Colonic mucosa (tissue), 4 donors: ENCODE data around the gene MTOR. TPM values are rescaled to one million over a fixed set of nuclear protein-coding genes. Genes with fewer than 3 reads are reported as not detected.

Experiments used
- DNase-seq: peaks from one replicate; pipeline ENCODE4 v3.0.0-alpha.2; 2020
- H3K27ac ChIP-seq: fragments of 200-600 bp; one replicate; pipeline ENCODE4 v1.8.0; 2021
- H3K27me3 ChIP-seq: fragments of 200-600 bp; one replicate; pipeline ENCODE4 v1.8.0; 2021
- H3K36me3 ChIP-seq: fragments of 200-600 bp; one replicate; pipeline ENCODE4 v1.8.0; 2021
- H3K4me1 ChIP-seq: fragments of 200-600 bp; one replicate; pipeline ENCODE4 v1.8.0; 2021; ENCODE audit warnings: mild to moderate bottlenecking
- H3K4me3 ChIP-seq: fragments of 200-600 bp; one replicate; pipeline ENCODE4 v1.8.0; 2021
- H3K9ac ChIP-seq, 2 donors: one replicate each; pipeline ENCODE4 v1.7.0; 2013; ENCODE audit warnings: control low read depth in 2 of 2, low read depth in 2 of 2, low read length in 2 of 2
- H3K9me3 ChIP-seq: fragments of 200-600 bp; one replicate; pipeline ENCODE4 v1.8.0; 2021
- intact Hi-C: fragments of 100-400 bp; cut with DNase I; formaldehyde crosslinking; loops from one replicate; pipeline ENCODE4 v1.14.1; 2022
- total RNA-seq, 2 donors: library from RNA; stranded (reverse); fragmentation: NEBNext Ultra II Directional in 1 of 2; extraction: Animal tissue kit (Norgen Biotek cat#: 25700) in 1 of 2; gene quantifications; one replicate each; pipeline ENCODE4 v1.2.1, GENCODE V29; 2021
- TF ChIP-seq, protein P1 (sequence below): fragments of 200-600 bp; IDR thresholded peaks from one replicate; pipeline ENCODE4 v1.8.0; 2022; ENCODE audit warnings: antibody characterized with exemption, mild to moderate bottlenecking
- donor health status: healthy.
- donor health status: DM: no; HTN: no; CAD: no.
- donor health status: DM: no; HTN: no; CAD: no.

Gene MTOR
- total RNA-seq, 2 donors from 2014 or later: 29.9 to 50.2 TPM

DNA sequence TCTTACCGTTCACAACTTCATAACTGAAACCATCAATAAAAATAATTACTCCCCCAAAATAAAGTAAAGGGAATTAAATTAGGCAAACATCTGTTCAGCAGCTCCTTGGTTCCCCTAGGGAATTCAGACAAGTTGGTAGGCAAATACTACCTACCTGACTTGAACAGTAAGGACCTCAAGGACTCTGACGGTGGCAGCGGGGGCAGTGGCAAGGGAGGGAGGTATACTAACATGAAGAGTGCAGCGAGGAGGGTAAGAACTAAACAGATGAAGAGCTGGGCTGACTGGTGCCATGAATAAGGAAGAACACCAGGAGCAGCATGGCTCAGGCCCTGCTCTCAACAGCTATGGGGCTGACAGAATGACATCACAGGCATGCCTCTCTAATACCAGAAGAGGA is 33.1 kb downstream of the MTOR start:
- TF ChIP-seq, protein P1, sequence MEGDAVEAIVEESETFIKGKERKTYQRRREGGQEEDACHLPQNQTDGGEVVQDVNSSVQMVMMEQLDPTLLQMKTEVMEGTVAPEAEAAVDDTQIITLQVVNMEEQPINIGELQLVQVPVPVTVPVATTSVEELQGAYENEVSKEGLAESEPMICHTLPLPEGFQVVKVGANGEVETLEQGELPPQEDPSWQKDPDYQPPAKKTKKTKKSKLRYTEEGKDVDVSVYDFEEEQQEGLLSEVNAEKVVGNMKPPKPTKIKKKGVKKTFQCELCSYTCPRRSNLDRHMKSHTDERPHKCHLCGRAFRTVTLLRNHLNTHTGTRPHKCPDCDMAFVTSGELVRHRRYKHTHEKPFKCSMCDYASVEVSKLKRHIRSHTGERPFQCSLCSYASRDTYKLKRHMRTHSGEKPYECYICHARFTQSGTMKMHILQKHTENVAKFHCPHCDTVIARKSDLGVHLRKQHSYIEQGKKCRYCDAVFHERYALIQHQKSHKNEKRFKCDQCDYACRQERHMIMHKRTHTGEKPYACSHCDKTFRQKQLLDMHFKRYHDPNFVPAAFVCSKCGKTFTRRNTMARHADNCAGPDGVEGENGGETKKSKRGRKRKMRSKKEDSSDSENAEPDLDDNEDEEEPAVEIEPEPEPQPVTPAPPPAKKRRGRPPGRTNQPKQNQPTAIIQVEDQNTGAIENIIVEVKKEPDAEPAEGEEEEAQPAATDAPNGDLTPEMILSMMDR: no peak

DNA sequence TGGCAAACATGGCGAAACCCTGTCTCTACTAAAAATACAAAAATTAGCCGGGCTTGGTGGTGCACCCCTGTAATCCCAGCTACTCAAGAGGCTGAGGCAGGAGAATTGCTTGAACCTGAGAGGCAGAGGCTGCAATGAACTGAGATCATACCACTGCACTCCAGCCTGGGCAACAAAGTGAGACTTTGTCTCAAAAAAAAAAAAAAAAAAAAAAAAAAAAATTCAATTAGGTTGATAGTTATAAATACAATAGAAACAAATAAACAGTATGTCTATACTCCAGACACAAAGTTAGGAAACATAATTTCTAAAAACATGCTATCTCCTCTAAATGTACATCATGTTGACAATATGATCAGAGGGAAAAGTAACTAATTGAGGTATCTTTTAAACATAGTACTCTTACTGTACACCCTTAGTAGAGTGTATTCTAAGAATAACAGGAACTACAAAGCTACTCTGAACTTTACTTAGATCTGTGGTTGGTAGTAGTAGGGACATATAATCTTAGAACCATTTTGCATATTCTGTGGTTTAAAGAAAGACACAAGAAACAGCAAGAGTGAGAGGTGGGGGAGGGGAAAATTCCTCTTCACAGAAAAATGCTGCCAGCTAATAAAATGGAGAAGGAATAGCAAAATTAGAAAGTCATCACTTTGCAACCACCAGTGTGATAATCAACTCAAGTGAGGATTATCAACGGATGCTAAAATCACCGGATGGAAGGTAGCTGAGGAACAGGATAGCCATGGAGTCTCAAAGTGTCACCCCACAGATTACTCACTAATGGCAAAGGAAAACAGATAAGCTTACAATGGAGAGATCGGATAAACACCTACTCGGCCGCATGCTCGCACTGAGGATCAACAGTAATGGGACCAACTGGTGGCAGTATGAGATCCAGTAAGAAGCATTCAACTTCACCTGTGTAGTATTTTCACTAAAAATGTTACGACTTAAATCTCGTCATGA is 35.0 kb downstream of the MTOR start:
- Histone ChIP-seq H3K36me3 (peaks cover 20% of the 10 kb centered on the region), H3K27ac (no peak overlapping the region), H3K9me3 (no peaks in the 10 kb centered on the region), H3K4me3 (no peak overlapping the region), H3K27me3 (no peaks in the 10 kb centered on the region), H3K9ac (no peak overlapping the region), H3K4me1 (no peaks in the 10 kb centered on the region)
- TF ChIP-seq, protein P1: no peak
- intact Hi-C loops: no loop called here
- DNase-seq: no peak

More for the DNA sequence above, 33.1 kb downstream of the MTOR start:
- Histone ChIP-seq H3K4me3 (no peak overlapping the region), H3K4me1 (no peaks in the 10 kb centered on the region), H3K9ac (no peak overlapping the region), H3K36me3 (peaks cover 20% of the 10 kb centered on the region), H3K27ac (no peak overlapping the region), H3K27me3 (no peaks in the 10 kb centered on the region), H3K9me3 (no peaks in the 10 kb centered on the region)
- no peak for DNase-seq
- intact Hi-C loops: no loop called here

DNA sequence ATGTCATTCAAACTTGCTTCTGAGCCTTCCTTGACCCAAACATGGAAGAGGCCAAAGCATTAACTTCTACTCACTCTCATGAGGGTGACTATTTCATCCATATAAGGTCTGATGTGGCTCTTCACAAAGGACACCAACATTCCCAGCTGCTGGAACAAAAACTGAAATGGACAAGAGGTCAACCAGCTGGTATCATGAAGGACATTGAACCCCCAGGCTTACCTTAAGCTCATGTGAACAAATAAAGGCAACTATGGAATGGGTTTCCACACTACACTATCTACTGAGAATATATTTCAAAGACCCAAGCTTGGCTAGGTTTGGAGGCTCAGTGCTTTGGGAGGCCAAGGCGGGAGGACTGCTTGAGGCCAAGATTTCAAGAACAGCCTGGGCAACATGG is 46.3 kb downstream of the MTOR start:
- no peak overlapping the region for H3K4me3 ChIP-seq
- H3K4me1 ChIP-seq: no peaks in the 10 kb centered on the region
- no peak overlapping the region for H3K27ac ChIP-seq
- H3K9me3 ChIP-seq: no peaks in the 10 kb centered on the region
- H3K27me3 ChIP-seq: no peaks in the 10 kb centered on the region
- H3K9ac ChIP-seq: no peak overlapping the region
- intact Hi-C loops: no loop called here
- TF ChIP-seq, protein P1: no peak
- DNase-seq: no peak
- H3K36me3 ChIP-seq: peaks cover 23% of the 10 kb centered on the region

DNA sequence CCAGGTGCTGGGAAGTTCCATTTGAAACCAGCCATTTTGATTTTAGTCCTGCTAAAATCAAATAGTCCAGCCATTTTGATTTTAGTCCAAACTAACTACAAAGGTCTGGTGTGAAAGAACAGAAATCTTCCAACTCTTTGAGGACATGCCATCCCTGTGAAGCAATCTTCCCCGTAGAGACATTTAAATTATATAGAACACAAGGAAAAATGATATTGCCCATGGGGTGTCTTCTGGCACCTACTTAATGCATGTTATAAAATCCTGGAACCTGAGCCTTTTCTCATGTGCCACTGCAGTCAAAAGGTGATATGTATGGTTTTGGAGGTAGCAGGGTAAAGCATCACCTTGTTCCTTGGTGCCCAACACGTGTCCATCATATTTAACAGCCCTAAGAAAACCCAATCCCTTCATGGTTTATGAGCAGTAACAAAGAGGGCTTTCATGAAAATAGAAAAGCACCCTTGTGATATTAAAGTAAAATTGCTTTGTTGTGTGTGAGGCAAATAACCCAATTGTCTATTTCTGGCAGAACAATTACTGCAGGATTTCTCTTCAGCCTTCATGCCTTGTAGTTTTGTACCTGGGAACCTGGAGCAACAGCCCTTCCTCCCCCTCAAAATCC is 46.9 kb downstream of the MTOR start:
- Histone ChIP-seq H3K9me3 (no peaks in the 10 kb centered on the region), H3K4me3 (no peak overlapping the region), H3K27ac (no peak overlapping the region), H3K9ac (no peak overlapping the region), H3K36me3 (peaks cover 24% of the 10 kb centered on the region), H3K4me1 (no peaks in the 10 kb centered on the region), H3K27me3 (no peaks in the 10 kb centered on the region)
- TF ChIP-seq, protein P1: no peak
- DNase-seq: no peak
- intact Hi-C loops: no loop called here

DNA sequence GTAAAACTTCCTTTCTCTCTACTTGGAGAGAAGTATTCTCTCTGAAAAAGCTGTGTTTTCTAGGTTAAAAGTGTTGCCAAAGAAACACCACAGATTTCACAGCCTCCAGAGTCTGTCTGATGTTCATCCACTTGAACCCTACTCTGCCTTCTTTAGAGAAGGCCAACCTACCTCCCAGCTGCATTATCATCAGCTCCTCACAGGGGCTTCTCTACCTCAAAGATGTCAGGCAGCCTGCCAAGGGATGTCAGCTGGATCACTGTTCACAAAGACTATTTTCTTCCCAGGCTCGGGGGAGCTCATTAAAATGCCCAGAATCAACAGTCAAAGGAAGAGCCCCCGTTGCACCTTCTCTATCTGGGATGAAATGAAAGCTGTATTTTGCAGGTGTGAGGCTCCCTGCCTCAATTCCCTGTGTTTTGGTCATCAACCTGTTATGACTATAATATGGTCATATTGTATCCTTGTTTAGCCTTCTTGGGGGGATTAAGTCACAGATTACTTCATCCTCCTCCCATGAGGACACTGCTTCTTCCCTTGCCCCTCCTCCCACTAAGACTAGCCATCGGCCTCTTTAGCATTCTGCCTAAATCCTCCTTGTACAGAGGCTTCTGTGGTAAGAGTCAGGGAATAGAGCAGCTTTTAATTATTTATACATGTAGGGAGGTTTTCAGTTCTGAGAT is 47.5 kb downstream of the MTOR start:
- no peak overlapping the region for H3K27ac ChIP-seq
- no peak for DNase-seq
- TF ChIP-seq, protein P1: no peak
- no peaks in the 10 kb centered on the region for H3K4me1 ChIP-seq
- no peaks in the 10 kb centered on the region for H3K27me3 ChIP-seq
- intact Hi-C loops: no loop called here
- no peaks in the 10 kb centered on the region for H3K9me3 ChIP-seq
- H3K9ac ChIP-seq: no peak overlapping the region
- no peak overlapping the region for H3K4me3 ChIP-seq
- peaks cover 24% of the 10 kb centered on the region for H3K36me3 ChIP-seq
